MM.1S (cell line): ENCODE data around the gene IPO9.

Experiments
- DNase-seq: peaks from one replicate; pipeline ENCODE4 v3.0.0-alpha.2; 2015
- H2AFZ ChIP-seq: fragments of 300-600 bp; sonication (generic); 2 replicates; pipeline ENCODE4 v1.6.0; 2016; ENCODE audit warnings: antibody characterized with exemption, low read length
- H3F3A ChIP-seq: fragments of 300-600 bp; sonication (generic); 2 replicates; pipeline ENCODE4 v1.6.1; 2016; ENCODE audit warnings: mild to moderate bottlenecking, antibody characterized with exemption, low read length, moderate library complexity, mixed read lengths; ENCODE audit not compliant: insufficient read depth
- H3K27ac ChIP-seq: fragments of 300-600 bp; sonication (generic); 2 replicates; pipeline ENCODE4 v1.5.1; 2016; ENCODE audit warnings: mild to moderate bottlenecking, low read length
- H3K27me3 ChIP-seq: fragments of 300-600 bp; sonication (generic); replicated peaks from 2 replicates; pipeline ENCODE4 v1.6.0; 2016; ENCODE audit warnings: low read length; ENCODE audit not compliant: insufficient read depth
- H3K36me3 ChIP-seq: fragments of 300-600 bp; sonication (generic); replicated peaks from 2 replicates; pipeline ENCODE4 v1.6.1; 2016; ENCODE audit warnings: mild to moderate bottlenecking, low read length, mixed read lengths; ENCODE audit not compliant: insufficient read depth
- H3K4me1 ChIP-seq: fragments of 300-600 bp; sonication (generic); 2 replicates; pipeline ENCODE4 v1.6.1; 2016; ENCODE audit warnings: low read length, mixed read lengths
- H3K4me2 ChIP-seq: fragments of 300-600 bp; sonication (generic); 2 replicates; pipeline ENCODE4 v1.6.0; 2016; ENCODE audit warnings: low read depth, low read length
- H3K4me3 ChIP-seq: fragments of 300-600 bp; sonication (generic); 2 replicates; pipeline ENCODE4 v1.5.1; 2016; ENCODE audit warnings: low read length, mixed read lengths
- H3K79me2 ChIP-seq: fragments of 300-600 bp; sonication (generic); 2 replicates; pipeline ENCODE4 v1.6.1; 2016; ENCODE audit warnings: mixed run types, low read length, mixed read lengths
- H3K9ac ChIP-seq: fragments of 300-600 bp; sonication (generic); 2 replicates; pipeline ENCODE4 v1.6.1; 2016; ENCODE audit warnings: low read length, mixed read lengths
- H3K9me2 ChIP-seq: fragments of 300-600 bp; sonication (generic); replicated peaks from 2 replicates; pipeline ENCODE4 v1.6.1; 2016; ENCODE audit warnings: mild to moderate bottlenecking, low read length, mixed read lengths; ENCODE audit not compliant: insufficient read depth
- H3K9me3 ChIP-seq: fragments of 300-600 bp; sonication (generic); replicated peaks from 2 replicates; pipeline ENCODE4 v1.6.1; 2016; ENCODE audit warnings: mild to moderate bottlenecking, low read length, mixed read lengths; ENCODE audit not compliant: insufficient read depth
- H4K20me1 ChIP-seq: fragments of 300-600 bp; sonication (generic); 2 replicates; pipeline ENCODE4 v1.6.1; 2016; ENCODE audit warnings: mild to moderate bottlenecking, low read length, moderate library complexity, mixed read lengths; ENCODE audit not compliant: insufficient read depth
- CTCF ChIP-seq: fragments of 300-600 bp; sonication (generic); IDR thresholded peaks from 2 replicates; pipeline ENCODE4 v1.5.1; 2016; ENCODE audit warnings: antibody characterized with exemption, low read length, mixed read lengths
- EZH2 ChIP-seq: fragments of 300-600 bp; sonication (generic); optimal IDR thresholded peaks from 2 replicates; pipeline ENCODE3; 2017; ENCODE audit warnings: low read depth, mild to moderate bottlenecking, antibody characterized with exemption, low read length, mixed read lengths
- EZH2phosphoT487 ChIP-seq: fragments of 300-600 bp; sonication (generic); IDR thresholded peaks from 2 replicates; pipeline ENCODE4 v1.6.1; 2018; ENCODE audit warnings: antibody characterized with exemption, low read length

IPO9 gene

GRCh38 chr1:201828217-201828819 lies 639 bp upstream of the IPO9 start:
- Histone ChIP-seq H3K9me3 (no peaks in the 10 kb centered on the region), H3K9me2 (no peaks in the 10 kb centered on the region), H4K20me1 (peaks cover 18% of the 10 kb centered on the region; the same call in 1 of the 2 replicates), H3K27me3 (no peaks in the 10 kb centered on the region), H3K27ac (no peak overlapping the region), H3K4me1 (peaks cover 20% of the 10 kb centered on the region), H3K4me3 (peak overlapping the region; percentile 18; the same call in 1 of the 2 replicates), H3F3A (no peaks in the 10 kb centered on the region; the same call in 1 of the 2 replicates), H3K36me3 (no peaks in the 10 kb centered on the region), H3K79me2 (peaks cover 52% of the 10 kb centered on the region), H3K4me2 (peak overlapping the region; percentile 56), H2AFZ (peak overlapping the region; percentile 26; the same call in 1 of the 2 replicates), H3K9ac (peak overlapping the region; percentile 17; the same call in 1 of the 2 replicates)
- TF ChIP-seq EZH2phosphoT487 (no peak), CTCF (no peak), EZH2 (no peak)
- DNase-seq, result no peak

GRCh38 chr1:201831371-201831770 lies 2.4 kb downstream of the IPO9 start:
- no peak for TF ChIP-seq CTCF
- no peak for TF ChIP-seq EZH2phosphoT487
- no peak for TF ChIP-seq EZH2
- H3K4me2 ChIP-seq, result peak overlapping the region; percentile 50; the same call in 1 of the 2 replicates
- H3K36me3 ChIP-seq, result no peaks in the 10 kb centered on the region
- H3K4me1 ChIP-seq, result peaks cover 20% of the 10 kb centered on the region
- no peaks in the 10 kb centered on the region for H3K27me3 ChIP-seq
- no peak overlapping the region for H3K4me3 ChIP-seq
- no peak for DNase-seq
- H4K20me1 ChIP-seq, result peaks cover 44% of the 10 kb centered on the region
- peaks cover 82% of the 10 kb centered on the region for H3K79me2 ChIP-seq
- H3F3A ChIP-seq, result no peaks in the 10 kb centered on the region; the same call in 1 of the 2 replicates
- no peaks in the 10 kb centered on the region for H3K9me2 ChIP-seq
- no peaks in the 10 kb centered on the region for H3K9me3 ChIP-seq
- no peak overlapping the region for H3K27ac ChIP-seq
- H2AFZ ChIP-seq, result no peak overlapping the region
- H3K9ac ChIP-seq, result no peak overlapping the region

GRCh38 chr1:201834621-201835020 lies 5.7 kb downstream of the IPO9 start:
- H3K9me3 ChIP-seq, result no peaks in the 10 kb centered on the region
- DNase-seq, result no peak
- peaks cover 65% of the 10 kb centered on the region for H4K20me1 ChIP-seq
- 0 out of 2 replicates have a peak, but pooled peaks cover 3% of the 10 kb centered on the region for H3K36me3 ChIP-seq
- no peaks in the 10 kb centered on the region for H3K27me3 ChIP-seq
- H2AFZ ChIP-seq, result no peak overlapping the region
- no peak overlapping the region for H3K27ac ChIP-seq
- peaks cover 100% of the 10 kb centered on the region for H3K79me2 ChIP-seq
- TF ChIP-seq EZH2 (no peak), EZH2phosphoT487 (no peak), CTCF (no peak)
- H3K4me3 ChIP-seq, result no peak overlapping the region
- peaks cover 15% of the 10 kb centered on the region for H3K4me1 ChIP-seq
- H3F3A ChIP-seq, result no peaks in the 10 kb centered on the region; the same call in 1 of the 2 replicates
- H3K4me2 ChIP-seq, result no peak overlapping the region
- H3K9me2 ChIP-seq, result no peaks in the 10 kb centered on the region
- no peak overlapping the region for H3K9ac ChIP-seq
